T-helper 1 cell treated with Interleukin-12 subunit alpha and Interleukin-12 subunit beta and Interleukin-4 antibody, amounts not matched to agents 30 μg/mL and 1 μg/mL, for 36 hours (primary cell): Measurements from ENCODE around the gene LCE4A.
"Not testable (repeated sequence)": the region's sequence is repeated elsewhere in the genome, so short reads cannot be mapped to it uniquely, and the experiment has no call there.

Source experiments
- H3K27ac Mint-ChIP-seq: one replicate; pipeline ENCODE4 v1.8.0; 2021; ENCODE audit warnings: mild to moderate bottlenecking, mixed read lengths
- H3K27me3 Mint-ChIP-seq: one replicate; pipeline ENCODE4 v1.8.0; 2021; ENCODE audit warnings: low read depth, mixed read lengths
- H3K36me3 Mint-ChIP-seq: one replicate; pipeline ENCODE4 v1.8.0; 2021; ENCODE audit warnings: low read depth, mixed read lengths
- H3K4me1 Mint-ChIP-seq: one replicate; pipeline ENCODE4 v1.8.0; 2021; ENCODE audit warnings: low read depth, mixed read lengths
- H3K4me3 Mint-ChIP-seq: one replicate; pipeline ENCODE4 v1.8.0; 2021; ENCODE audit warnings: mild to moderate bottlenecking, moderate library complexity, mixed read lengths
- H3K9me3 Mint-ChIP-seq: one replicate; pipeline ENCODE4 v1.8.0; 2021; ENCODE audit warnings: mixed read lengths

LCE4A gene, protein sequence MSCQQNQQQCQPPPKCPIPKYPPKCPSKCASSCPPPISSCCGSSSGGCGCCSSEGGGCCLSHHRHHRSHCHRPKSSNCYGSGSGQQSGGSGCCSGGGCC

DNA sequence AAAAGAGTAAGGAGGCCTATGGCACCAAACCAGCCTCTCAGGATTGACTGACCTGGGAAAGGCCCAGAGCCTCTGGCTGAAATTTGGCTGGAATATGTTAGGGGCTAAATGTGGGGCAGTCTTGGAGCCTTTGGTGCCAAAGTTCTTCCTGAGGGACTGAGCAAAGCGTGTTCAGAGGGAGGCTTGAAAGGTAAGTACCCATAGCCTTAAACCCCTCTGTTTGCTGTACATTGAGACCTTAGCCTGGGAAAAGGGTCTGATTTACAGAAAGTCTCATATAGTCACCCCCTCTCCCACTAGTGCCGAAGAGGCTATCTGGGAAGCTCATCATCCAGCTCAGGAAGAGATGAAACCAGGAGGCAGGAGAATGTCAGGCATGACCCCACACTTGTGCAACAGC, at the start of gene LCE4A:
TSS of gene LCE4A (plus strand) at position 301 of the 400 bp plus-strand sequence. CDS start 916 bp downstream, outside the sequence.
- Mint-ChIP-seq H3K9me3 (no peaks in the 10 kb centered on the region), H3K4me1 (no peaks in the 10 kb centered on the region), H3K27me3 (peaks cover 7% of the 10 kb centered on the region), H3K27ac (no peak within 1 kb of the TSS), H3K4me3 (no peak within 1 kb of the TSS), H3K36me3 (no peaks in the 10 kb centered on the region)

DNA sequence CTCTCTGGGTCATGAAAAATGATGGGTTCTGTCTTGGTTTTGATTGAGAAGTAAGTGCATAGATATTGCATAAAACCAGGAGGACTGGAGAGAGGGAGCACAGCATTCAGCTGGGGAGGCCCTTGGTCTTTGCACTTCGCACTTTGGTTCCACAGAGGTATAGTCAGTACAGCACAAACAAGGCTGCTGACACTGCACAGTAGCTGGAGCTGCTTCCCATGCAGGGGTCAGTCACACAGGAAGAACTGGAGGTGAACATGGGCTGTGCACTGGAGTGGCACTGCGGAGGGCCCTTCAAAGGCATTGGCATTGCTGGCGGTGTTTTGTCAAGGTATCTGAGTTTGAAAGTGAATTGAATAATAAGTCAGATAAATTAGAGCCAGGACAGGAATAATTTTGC, 49.3 kb upstream of the LCE4A start:
- no peaks in the 10 kb centered on the region for H3K9me3 Mint-ChIP-seq
- no peak overlapping the region for H3K4me3 Mint-ChIP-seq
- peaks cover 4% of the 10 kb centered on the region for H3K27me3 Mint-ChIP-seq
- no peaks in the 10 kb centered on the region for H3K4me1 Mint-ChIP-seq
- H3K27ac Mint-ChIP-seq: no peak overlapping the region
- no peaks in the 10 kb centered on the region for H3K36me3 Mint-ChIP-seq

DNA sequence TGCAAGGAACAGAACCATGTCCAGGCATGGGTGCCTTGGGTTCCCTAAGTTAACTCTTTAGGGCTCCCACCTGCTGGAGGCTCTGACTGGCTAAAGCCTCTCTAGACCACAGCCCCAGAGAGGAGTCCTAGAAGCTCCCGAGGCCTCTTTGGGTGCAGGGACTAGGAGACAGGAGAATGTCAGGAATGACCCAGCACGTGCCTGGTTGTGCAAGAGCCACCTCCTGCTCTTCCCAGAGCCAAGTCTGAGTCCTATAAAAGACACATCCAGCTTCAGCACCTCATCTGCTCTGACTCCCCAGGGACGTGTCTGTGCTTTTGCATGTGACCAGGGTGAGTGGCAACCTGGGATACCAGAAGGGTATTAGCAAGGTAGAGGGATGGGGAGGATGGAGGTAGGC, 44.9 kb upstream of the LCE4A start, which contains the start of gene LCE2D:
TSS of gene LCE2D (plus strand) at position 283 of the 400 bp plus-strand sequence. CDS start 726 bp downstream, outside the sequence.
- no peaks in the 10 kb centered on the region for H3K9me3 Mint-ChIP-seq
- no peaks in the 10 kb centered on the region for H3K4me1 Mint-ChIP-seq
- no peaks in the 10 kb centered on the region for H3K36me3 Mint-ChIP-seq
- no peak within 1 kb of the TSS for H3K27ac Mint-ChIP-seq
- peaks cover 4% of the 10 kb centered on the region for H3K27me3 Mint-ChIP-seq
- no peak within 1 kb of the TSS for H3K4me3 Mint-ChIP-seq

DNA sequence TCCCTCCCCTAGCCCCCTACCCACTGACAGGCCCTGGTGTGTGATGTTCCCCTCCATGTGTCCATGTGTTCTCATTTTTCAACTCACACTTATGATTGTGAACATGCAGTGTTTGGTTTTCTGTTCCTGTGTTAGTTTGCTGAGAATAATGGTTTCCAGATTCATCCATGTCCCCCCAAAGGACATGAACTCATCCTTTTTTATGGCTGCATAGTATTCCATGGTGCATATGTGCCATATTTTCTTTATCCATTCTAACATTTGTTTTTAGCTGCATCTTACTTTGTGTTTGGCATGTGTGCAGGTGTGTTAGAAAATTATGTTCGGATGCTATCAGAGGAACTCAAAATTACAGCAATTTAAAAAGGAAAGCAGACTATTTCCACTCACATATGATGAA, 41.8 kb upstream of the LCE4A start:
- not testable (repeated sequence) for H3K27me3 Mint-ChIP-seq, H3K4me1 Mint-ChIP-seq, H3K9me3 Mint-ChIP-seq

DNA sequence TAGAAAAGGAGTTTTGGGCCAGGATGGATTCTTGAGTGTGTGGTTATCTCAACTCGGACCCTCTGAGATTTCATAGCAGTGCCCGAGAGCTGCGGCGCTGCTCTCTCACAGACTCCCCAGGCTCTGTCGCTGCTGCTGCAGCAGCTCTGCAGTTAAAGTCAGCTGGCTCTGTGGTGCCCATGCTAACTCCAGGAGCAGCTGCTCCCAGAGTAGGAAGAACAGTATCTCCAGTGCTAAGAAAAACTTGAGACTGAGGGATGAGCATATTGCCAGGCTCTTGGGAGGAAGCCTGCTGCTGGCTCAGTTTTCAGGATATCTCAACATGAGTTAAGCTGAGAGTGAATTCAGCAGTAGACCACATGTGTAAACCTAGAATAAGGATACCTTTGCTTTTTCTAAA, 40.3 kb upstream of the LCE4A start:
- Mint-ChIP-seq H3K9me3 (no peaks in the 10 kb centered on the region), H3K27me3 (peaks cover 2% of the 10 kb centered on the region), H3K27ac (no peak overlapping the region), H3K4me1 (no peaks in the 10 kb centered on the region), H3K4me3 (no peak overlapping the region), H3K36me3 (no peaks in the 10 kb centered on the region)

More for the DNA sequence above, 41.8 kb upstream of the LCE4A start:
- H3K4me3 Mint-ChIP-seq, H3K36me3 Mint-ChIP-seq, H3K27ac Mint-ChIP-seq: not testable (repeated sequence)

DNA sequence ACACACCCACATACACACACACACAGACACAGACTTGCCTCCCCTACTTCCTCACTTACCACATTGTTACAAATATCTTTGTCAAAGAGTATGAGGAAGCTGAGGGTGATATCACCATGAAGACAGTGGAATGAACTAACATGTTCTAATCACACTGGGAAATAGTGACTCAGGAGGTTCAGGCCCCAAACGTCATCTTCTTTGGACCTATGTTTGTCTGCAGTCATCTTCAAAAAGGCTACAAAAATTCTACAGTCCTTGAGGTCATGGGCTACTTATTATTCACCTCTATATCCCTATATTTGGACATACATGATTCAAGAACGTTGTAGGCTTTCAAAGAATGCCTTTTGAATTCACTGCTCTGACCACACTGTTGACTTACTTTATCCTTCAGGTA, 34.9 kb upstream of the LCE4A start:
- Mint-ChIP-seq H3K4me3 (no peak overlapping the region), H3K9me3 (no peaks in the 10 kb centered on the region), H3K4me1 (no peaks in the 10 kb centered on the region), H3K27me3 (peaks cover 4% of the 10 kb centered on the region), H3K27ac (no peak overlapping the region), H3K36me3 (no peaks in the 10 kb centered on the region)

DNA sequence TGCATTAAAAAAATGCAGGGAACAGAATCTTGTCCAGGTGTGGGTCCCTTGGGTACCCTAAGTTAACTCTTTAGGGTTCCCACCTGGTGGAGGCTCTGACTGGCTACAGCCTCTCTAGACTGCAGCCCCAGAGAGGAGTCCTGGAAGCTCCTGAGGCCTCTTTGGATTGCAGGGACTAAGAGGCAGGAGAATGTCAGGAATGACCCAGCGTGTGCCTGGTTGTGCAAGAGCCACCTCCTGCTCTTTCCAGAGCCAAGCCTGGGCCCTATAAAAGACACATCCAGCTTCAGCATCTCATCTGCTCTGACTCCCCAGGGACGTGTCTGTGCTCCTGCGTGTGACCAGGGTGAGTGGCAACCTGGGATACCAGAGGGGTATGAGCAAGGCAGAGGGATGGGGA, 33.0 kb upstream of the LCE4A start, which contains the start of gene LCE2C:
TSS of gene LCE2C (plus strand) at position 297 of the 400 bp plus-strand sequence. CDS start 737 bp downstream, outside the sequence.
- not testable (repeated sequence) for H3K4me3 Mint-ChIP-seq, H3K36me3 Mint-ChIP-seq, H3K27me3 Mint-ChIP-seq

DNA sequence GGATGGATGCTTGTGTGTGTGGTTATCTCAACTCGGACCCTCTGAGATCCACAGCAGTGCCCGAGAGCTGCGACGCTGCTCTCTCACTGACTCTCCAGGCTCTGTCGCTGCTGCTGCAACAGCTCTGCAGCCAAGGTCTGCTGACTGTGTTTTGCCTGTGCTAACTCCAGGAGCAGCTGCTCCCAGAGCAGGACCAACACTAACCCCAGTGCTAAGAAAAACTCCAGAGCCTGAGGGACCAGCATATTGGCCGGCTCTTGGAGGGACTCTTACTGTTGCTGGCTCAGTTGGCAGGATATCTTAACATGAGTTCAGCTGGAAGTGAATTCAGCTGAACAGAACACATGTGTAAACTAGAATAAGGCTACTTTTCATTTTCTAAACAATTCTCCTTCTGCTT, 28.5 kb upstream of the LCE4A start:
- peaks cover 3% of the 10 kb centered on the region for H3K27me3 Mint-ChIP-seq
- no peak overlapping the region for H3K27ac Mint-ChIP-seq
- H3K9me3 Mint-ChIP-seq: no peaks in the 10 kb centered on the region
- H3K36me3 Mint-ChIP-seq: no peaks in the 10 kb centered on the region
- no peaks in the 10 kb centered on the region for H3K4me1 Mint-ChIP-seq
- no peak overlapping the region for H3K4me3 Mint-ChIP-seq

More for the DNA sequence above, 33.0 kb upstream of the LCE4A start, which contains the start of gene LCE2C:
- H3K4me1 Mint-ChIP-seq, H3K9me3 Mint-ChIP-seq, H3K27ac Mint-ChIP-seq: not testable (repeated sequence)

DNA sequence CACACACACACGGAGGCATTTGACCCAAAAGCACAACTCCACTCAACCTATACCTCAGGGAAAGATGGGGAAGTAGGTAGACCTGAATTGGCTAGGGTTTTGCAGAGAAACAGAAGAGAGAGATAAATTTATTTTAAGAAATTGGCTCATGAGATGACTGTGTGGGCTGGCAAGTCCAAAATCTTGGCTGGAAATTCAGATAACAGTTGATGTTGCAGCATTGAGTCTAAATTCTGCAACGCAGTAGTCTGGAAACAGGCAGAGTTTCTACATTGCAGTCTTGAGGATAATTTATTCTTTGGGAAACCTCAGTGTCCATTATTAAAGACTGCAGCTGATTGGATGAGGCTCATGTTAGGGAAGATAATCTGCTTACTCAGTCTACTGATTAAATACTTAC, 26.3 kb upstream of the LCE4A start:
- Mint-ChIP-seq H3K36me3 (no peaks in the 10 kb centered on the region), H3K27me3 (no peaks in the 10 kb centered on the region), H3K4me1 (no peaks in the 10 kb centered on the region), H3K27ac (no peak overlapping the region), H3K9me3 (no peaks in the 10 kb centered on the region), H3K4me3 (no peak overlapping the region)

DNA sequence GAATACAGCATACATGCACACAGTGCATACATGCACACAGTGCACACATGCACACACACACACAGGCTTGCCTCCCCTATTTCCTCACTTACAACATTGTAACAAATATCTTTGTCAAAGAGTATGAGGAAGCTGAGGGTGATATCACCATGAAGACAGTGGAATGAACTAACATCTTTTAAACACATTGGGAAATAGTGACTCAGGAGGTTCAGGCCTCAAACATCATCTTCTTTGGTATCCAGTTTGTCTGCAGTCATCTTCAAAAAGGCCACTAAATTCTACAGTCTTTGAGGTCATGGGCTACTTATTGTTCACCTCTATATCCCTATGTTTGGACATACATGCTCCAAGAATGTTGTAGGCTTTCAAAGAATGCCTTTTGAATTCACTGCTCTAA, 24.1 kb upstream of the LCE4A start:
- no peaks in the 10 kb centered on the region for H3K27me3 Mint-ChIP-seq
- no peak overlapping the region for H3K27ac Mint-ChIP-seq
- H3K4me1 Mint-ChIP-seq: no peaks in the 10 kb centered on the region
- H3K36me3 Mint-ChIP-seq: no peaks in the 10 kb centered on the region
- H3K9me3 Mint-ChIP-seq: no peaks in the 10 kb centered on the region
- H3K4me3 Mint-ChIP-seq: no peak overlapping the region

DNA sequence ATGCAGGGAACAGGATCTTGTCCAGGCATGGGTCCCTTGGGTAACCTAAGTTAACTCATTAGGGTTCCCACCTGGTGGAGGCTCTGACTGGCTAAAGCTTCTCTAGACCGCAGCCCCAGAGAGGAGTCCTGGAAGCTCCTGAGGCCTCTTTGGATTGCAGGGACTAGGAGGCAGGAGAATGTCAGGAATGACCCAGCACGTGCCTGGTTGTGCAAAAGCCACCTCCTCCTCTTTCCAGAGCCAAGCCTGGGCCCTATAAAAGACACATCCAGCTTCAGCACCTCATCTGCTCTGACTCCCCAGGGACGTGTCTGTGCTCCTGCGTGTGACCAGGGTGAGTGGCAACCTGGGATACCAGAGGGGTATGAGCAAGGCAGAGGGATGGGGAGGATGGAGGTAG, 22.1 kb upstream of the LCE4A start, which contains the start of gene LCE2B:
TSS of gene LCE2B (plus strand) at position 301 of the 400 bp plus-strand sequence. CDS start 721 bp downstream, outside the sequence.
- H3K9me3 Mint-ChIP-seq, H3K36me3 Mint-ChIP-seq, H3K27me3 Mint-ChIP-seq, H3K4me1 Mint-ChIP-seq, H3K4me3 Mint-ChIP-seq, H3K27ac Mint-ChIP-seq: not testable (repeated sequence)

DNA sequence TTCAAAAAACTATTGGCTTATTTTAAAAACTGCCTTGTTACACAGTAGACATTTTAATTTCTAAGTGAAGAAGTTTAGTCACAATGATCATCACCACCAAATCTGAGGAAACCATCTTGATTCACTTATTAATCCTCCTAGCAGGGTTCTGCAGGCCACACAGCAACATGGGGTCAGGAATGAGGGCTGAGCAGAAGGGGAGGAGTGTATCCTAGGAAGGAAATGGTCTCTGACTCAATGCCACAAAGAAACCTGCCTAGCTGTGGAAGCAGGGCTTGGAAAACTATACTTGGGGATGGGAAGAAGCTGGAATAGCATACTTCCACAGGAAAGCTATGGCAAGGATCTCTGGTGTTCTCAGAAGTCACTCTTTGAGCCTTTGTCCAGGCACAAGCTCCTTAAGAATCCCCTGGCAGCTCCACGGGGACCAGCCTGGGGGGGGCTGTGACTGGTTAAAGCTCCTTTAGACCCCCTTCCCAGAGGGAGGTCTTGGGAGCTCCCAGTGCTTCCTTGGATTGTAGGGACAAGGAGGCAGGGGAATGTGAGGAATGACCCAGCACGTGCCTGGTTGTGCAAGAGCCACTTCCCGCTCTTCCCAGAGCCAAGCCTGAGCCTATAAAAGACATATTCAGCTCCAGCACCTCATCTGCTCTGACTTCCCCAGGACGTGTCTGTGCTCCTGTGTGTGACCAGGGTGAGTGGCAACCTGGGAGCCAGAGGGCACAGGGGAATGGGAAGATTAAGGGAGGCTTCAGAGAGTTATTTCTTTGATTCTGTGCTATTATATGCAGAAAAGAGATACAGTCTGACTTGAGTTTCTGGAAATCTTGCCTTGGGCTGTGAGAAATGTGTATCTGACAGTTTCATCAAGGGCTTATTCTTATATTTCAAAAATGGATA, 10.0 kb upstream of the LCE4A start, which contains the start of gene LCE2A:
TSS of gene LCE2A (plus strand) at position 645 of the 900 bp plus-strand sequence. CDS start 557 bp downstream, outside the sequence.
- H3K27ac Mint-ChIP-seq: no peak within 1 kb of the TSS
- H3K4me3 Mint-ChIP-seq: no peak within 1 kb of the TSS
- H3K9me3 Mint-ChIP-seq: no peaks in the 10 kb centered on the region
- no peaks in the 10 kb centered on the region for H3K27me3 Mint-ChIP-seq
- no peaks in the 10 kb centered on the region for H3K36me3 Mint-ChIP-seq
- H3K4me1 Mint-ChIP-seq: no peaks in the 10 kb centered on the region

DNA sequence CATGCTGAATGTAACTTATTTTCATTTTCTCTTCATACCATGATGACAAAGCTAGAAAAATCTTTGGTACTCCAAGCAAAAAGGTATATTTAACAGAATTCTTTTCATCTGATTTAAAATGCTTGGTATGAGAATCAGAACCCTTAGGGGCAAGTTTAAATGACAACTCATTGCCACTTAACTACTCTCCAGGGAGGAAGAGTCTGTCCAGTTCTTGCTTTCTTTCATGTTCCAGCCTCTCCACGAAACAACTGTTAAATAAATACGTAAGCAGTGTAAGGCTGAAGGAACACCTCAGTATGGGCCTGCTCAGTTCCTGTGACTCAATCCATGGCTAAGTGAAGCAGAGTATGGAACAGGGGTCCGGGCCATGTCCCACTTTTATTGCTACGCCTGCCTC, 8.2 kb upstream of the LCE4A start:
- H3K27ac Mint-ChIP-seq: no peak overlapping the region
- H3K4me3 Mint-ChIP-seq: no peak overlapping the region
- no peaks in the 10 kb centered on the region for H3K36me3 Mint-ChIP-seq
- H3K27me3 Mint-ChIP-seq: peaks cover 3% of the 10 kb centered on the region
- no peaks in the 10 kb centered on the region for H3K9me3 Mint-ChIP-seq
- H3K4me1 Mint-ChIP-seq: no peaks in the 10 kb centered on the region

DNA sequence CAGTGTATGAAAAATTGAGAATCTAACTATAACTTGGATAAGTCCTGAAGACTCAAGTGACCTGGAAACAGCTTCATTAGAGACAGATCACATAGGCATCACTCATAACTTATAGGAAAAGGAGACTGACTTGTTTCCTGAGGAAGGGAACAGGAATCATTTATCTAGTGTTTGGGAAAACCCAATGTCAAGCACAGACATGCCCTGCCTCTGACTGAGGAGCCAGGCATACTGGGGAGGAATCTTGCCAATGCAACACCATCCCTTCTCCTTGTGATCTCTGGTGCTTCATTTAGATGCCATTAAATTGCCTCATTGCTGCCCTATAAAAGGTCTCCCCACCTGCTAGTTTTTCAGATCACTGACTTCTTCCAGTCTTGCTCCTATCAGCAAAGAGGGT, 10.3 kb downstream of the LCE4A start:
- Mint-ChIP-seq H3K4me1 (no peaks in the 10 kb centered on the region), H3K4me3 (no peak overlapping the region), H3K27me3 (no peaks in the 10 kb centered on the region), H3K9me3 (no peaks in the 10 kb centered on the region), H3K27ac (no peak overlapping the region), H3K36me3 (no peaks in the 10 kb centered on the region)

DNA sequence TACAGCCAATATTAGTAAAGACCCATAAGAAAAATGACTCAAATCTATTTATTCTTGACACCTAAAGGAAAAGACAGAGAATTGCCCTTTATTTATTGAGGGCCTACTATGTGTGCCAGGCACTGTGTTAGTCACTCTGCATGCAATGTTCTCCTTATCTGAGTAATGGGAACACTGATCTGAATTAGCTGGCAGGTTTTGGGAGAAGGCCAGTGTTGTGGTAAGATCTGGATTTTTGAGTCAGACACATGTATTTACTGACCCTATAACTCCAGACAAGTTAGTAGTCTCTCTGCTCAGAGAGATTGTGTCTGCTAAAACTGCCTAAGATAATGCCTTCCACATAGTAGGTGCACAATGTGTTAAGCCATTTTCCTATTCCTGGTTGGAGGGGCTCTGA, 17.3 kb downstream of the LCE4A start:
- H3K4me1 Mint-ChIP-seq: no peaks in the 10 kb centered on the region
- no peaks in the 10 kb centered on the region for H3K9me3 Mint-ChIP-seq
- no peak overlapping the region for H3K4me3 Mint-ChIP-seq
- H3K27me3 Mint-ChIP-seq: no peaks in the 10 kb centered on the region
- H3K36me3 Mint-ChIP-seq: no peaks in the 10 kb centered on the region
- no peak overlapping the region for H3K27ac Mint-ChIP-seq
